ENCODE data around the gene ABL1. TPM values are rescaled to one million over a fixed set of nuclear protein-coding genes. Genes with fewer than 3 reads are reported as not detected.

ABL1 gene
- total RNA-seq, 2 experiments from 2014 or later: 37.9 to 38.5 TPM

DNA sequence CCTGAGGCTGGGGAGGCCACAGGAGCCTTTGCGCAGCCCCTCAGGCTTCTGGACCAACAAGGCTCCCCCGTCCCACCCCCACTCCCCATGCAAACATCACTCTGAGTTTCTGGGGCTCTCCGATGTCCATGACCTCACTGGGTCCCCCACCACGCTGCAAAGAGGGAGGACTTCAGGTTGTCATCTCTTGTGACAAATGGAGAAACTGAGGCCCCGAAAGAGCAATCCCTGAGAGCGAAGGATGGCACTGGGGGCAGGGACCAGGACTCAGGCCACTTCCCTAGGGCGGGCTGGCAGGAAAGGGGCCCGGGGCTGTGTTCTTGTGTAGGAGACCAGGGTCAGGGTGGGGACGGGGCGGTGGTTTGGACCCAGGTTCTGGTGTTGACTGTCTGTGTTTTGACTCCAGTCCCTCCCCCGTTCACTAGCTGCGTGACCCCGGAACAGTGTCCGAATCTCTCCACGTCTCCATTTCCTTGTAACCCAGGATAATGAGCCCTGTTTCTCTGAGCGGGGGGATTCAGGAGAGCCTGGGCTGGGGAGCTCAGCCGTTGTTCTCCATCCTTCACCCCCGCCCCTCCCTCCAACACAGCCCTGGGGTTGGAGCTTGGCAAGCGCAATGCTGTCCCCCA lies 90.1 kb downstream of the ABL1 start:
- DNase-seq: no peak
- no peak overlapping the region for H3K4me3 Mint-ChIP-seq
- H3K36me3 Mint-ChIP-seq: no peaks in the 10 kb centered on the region
- peaks cover 7% of the 10 kb centered on the region for H3K27me3 Mint-ChIP-seq
- H3K9me3 Mint-ChIP-seq: no peaks in the 10 kb centered on the region
- no peaks in the 10 kb centered on the region for H3K4me1 Mint-ChIP-seq
- H3K27ac Mint-ChIP-seq: no peak overlapping the region

DNA sequence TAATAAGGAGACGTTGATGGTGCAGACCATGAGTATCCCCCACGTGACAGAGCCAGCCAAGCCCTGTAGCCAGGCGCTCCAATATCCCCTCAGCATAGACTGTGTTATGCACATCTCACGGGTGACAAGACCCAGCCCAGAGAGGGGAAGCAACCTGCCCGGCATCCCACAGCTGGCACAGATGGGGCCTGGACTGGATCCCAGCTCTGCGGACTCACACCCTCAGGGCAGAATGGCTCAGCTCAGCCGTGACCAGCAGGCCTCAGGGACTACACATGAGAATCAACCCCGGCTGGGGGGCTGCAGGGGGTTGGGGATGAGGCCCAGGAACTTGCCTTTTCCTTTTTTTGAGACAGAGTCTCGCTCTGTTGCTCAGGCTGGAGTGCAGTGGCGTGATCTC lies 92.3 kb downstream of the ABL1 start:
- H3K27ac Mint-ChIP-seq: no peak overlapping the region
- DNase-seq: no peak
- no peaks in the 10 kb centered on the region for H3K36me3 Mint-ChIP-seq
- H3K9me3 Mint-ChIP-seq: no peaks in the 10 kb centered on the region
- H3K27me3 Mint-ChIP-seq: peaks cover 12% of the 10 kb centered on the region
- H3K4me3 Mint-ChIP-seq: no peak overlapping the region
- H3K4me1 Mint-ChIP-seq: no peaks in the 10 kb centered on the region

DNA sequence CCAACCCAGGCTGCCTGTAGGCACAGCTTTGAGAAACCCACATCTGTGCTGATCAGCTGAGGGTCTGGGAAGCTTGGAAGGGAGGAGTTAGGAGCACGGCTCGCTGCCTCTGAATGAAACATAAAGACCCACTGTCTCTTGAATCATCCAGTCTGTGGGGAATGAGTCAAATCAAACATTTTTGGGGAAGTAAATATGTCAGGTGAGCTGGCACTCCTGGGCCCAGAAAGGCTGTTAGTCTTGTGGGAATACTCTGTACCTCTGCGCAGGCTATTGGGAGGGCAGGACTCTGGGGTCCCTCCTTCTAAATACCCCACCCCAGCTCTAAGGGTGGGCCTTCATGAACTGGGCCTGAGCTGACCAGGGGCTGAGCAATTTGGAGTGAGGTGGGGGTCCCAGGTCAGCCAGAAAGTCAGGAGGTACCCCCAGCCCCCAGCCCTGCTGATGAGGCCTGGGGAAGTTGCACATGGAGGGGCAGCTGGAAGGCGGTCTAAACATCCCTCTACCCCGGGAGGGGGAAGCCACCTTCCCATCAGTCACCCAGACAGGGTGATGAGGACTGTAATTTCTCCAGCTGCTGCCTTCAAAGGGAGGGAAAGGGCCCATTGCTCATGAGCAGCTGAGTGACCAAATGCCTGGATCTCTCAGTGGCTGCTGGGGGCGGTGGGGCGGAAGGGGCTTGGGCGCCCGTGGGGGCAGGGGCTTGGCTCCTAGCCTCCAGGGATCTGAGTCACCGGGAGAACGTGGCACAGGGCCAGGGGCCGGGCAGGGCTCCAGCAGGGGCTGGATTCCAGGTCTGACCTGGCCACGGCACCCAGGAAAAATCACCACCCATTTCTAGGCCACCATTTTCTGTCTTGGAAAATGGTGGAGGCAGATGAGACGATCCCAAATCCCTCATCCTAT lies 93.2 kb downstream of the ABL1 start:
- H3K9me3 Mint-ChIP-seq: no peaks in the 10 kb centered on the region
- no peak overlapping the region for H3K4me3 Mint-ChIP-seq
- no peaks in the 10 kb centered on the region for H3K4me1 Mint-ChIP-seq
- H3K27ac Mint-ChIP-seq: no peak overlapping the region
- H3K36me3 Mint-ChIP-seq: no peaks in the 10 kb centered on the region
- peaks cover 15% of the 10 kb centered on the region for H3K27me3 Mint-ChIP-seq
- DNase-seq: no peak

DNA sequence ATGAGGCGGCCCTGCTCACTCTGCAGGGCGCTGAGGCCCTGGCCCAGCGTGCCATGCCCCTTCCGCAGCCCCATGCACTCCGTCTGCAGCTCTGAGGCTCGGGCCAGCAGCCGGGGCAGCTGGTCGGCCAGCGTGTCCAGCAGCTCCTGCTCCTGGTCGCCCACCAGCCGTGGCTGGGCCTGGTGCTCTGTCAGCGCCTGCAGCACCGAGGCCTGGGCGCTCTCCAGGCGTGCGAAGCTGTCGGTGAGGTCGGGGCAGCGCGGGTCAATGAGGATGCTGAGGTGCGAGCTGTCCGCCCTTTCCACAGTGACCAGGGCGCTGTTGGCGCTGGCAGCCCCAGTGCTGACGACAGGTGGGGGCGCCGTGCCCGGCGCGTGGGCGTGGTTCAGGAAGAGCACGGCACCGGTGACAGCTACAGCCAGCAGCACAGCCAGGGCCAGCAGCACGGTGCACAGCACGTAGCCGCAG lies 94.6 kb downstream of the ABL1 start:
- Mint-ChIP-seq H3K27ac (no peak overlapping the region), H3K36me3 (no peaks in the 10 kb centered on the region), H3K27me3 (peaks cover 27% of the 10 kb centered on the region), H3K4me1 (no peaks in the 10 kb centered on the region), H3K4me3 (no peak overlapping the region), H3K9me3 (no peaks in the 10 kb centered on the region)
- no peak for DNase-seq

DNA sequence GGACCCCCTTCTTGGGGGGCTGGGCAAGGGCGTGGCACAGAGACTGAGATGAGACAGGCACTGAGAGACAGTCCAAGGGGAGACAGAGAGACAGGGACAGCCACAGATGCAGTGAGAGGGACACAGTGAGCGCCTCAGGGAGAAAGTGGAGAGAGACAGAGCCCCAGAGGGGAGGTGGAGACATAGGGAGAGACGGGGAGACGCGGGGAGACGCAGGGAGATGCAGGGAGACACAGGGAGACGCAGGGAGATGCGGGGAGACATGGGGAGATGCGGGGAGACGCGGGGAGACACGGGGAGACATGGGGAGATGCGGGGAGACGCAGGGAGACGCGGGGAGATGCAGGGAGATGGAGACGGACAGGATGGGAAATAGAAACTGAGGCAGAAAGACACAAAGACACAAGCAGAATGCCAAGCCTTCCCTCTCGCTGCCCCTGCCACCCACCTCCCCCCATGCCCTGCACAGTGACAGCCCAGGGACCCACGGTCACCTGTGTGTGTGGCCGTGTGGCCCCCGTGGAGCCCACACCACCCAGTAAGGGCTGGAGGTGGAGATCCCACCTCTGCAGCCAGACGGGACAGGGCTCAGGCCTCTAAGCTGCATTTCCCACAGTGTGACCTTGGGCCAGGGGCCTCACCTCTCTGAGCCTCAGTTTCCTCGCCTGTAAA lies 95.2 kb downstream of the ABL1 start:
- H3K9me3 Mint-ChIP-seq: no peaks in the 10 kb centered on the region
- H3K36me3 Mint-ChIP-seq: no peaks in the 10 kb centered on the region
- peaks cover 33% of the 10 kb centered on the region for H3K27me3 Mint-ChIP-seq
- no peak overlapping the region for H3K4me3 Mint-ChIP-seq
- DNase-seq: no peak
- H3K27ac Mint-ChIP-seq: no peak overlapping the region
- no peaks in the 10 kb centered on the region for H3K4me1 Mint-ChIP-seq

DNA sequence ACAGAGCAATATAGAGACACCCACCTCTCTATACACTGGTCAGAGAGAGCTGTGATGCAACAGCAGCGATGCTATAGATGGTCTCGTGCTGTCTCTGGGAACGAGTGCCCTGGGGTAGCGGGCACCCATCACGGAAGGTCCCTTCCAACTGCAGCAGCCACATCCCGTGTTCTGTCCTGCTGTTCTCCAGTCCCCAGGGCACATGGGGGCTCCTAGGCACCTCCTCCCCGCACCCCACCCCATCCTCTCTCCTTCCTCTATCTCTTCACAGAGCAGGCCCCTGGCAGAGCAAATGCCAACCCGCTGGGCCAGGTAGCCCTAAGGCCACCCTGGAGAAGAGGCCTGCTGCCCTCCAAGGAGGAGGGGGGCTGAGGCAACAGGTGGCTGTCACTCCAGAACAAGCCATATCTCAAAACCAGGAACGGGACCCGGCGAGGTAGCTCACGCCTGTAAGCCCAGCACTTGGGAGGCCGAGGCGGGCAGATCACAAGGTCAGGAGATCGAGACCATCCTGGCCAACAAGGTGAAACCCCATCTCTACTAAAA lies 95.8 kb downstream of the ABL1 start:
- Mint-ChIP-seq H3K4me1 (no peaks in the 10 kb centered on the region), H3K27ac (no peak overlapping the region), H3K9me3 (no peaks in the 10 kb centered on the region), H3K36me3 (no peaks in the 10 kb centered on the region), H3K27me3 (peaks cover 37% of the 10 kb centered on the region), H3K4me3 (no peak overlapping the region)
- DNase-seq: no peak

DNA sequence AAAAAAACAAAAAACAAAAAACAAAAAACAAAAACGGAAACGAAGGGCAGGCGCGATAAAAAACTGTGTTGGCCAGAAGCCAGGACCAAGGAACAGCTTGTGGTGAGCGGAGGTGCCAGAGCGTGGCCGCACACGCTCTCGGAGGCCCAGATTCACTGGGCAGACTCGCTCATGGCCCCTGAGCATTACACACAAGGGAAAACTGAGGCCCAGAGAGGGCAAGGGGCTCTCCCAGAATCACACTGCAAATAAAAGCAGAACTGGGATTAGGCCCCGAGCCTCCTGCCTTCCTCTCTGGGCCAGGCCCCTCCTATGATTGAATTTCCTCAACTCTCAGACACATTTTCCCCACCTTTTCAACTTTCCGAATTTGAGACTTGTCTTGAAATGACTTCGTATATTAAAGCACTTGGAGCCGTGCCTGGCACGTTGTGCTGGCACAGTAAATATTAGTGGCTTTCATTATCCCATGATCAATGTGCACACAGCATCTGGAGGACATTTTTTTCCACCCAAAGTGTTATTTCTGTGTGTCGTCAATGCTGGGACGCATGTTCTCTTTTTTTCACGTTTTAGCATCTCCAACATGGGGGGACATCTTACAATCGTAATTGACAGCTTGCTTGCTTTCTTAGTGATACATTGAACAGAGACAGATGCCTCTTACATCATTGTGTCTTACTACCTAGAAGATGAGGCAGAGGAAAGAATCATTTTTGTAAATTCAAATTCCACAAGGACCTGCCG lies 96.6 kb downstream of the ABL1 start:
- H3K27ac Mint-ChIP-seq: no peak overlapping the region

DNA sequence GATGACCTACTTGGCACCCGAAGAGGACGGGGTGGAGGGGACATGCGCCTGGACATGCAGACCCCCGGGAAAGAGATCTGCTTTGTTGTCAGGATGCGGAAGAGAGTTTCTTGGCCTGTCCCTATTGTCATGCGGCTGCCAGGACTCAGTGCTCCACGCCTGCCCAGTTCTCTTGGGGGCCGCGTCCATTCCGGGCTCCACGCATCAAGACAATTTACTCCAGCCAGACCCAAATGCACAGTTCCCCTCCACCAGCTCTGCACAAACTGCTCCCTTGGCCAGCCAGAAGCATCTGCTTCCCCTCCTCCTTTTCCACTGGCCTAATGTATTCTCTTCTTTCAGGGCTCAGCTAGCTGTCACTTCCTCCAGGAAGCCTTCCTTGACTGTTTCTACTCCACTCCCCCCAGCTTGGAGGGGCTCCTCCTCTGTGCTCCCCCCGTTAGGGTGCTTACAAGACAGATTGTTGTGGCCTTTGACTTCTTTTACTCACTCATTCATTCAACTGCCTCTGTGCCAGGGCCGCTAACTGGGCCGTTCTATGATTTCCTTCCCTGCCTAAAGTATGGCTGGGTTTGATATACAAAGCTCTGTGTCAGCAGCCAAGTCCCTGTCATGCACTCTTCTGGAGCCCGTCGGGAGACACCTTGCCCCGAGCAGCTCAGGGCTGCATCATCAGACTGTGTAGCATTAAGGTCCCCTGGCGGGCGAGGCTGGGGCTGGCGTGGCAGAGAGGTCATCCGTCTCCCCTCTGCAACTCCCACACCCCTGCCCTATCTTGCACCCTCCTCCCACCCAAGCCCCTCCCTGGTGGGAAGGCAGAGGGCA lies 97.4 kb downstream of the ABL1 start:
- peaks cover 51% of the 10 kb centered on the region for H3K27me3 Mint-ChIP-seq
- H3K4me3 Mint-ChIP-seq: no peak overlapping the region
- no peaks in the 10 kb centered on the region for H3K4me1 Mint-ChIP-seq
- no peaks in the 10 kb centered on the region for H3K36me3 Mint-ChIP-seq
- no peaks in the 10 kb centered on the region for H3K9me3 Mint-ChIP-seq
- no peak overlapping the region for H3K27ac Mint-ChIP-seq
- DNase-seq: no peak

More for the DNA sequence above, 96.6 kb downstream of the ABL1 start:
- Mint-ChIP-seq H3K9me3 (no peaks in the 10 kb centered on the region), H3K36me3 (no peaks in the 10 kb centered on the region), H3K4me1 (no peaks in the 10 kb centered on the region), H3K4me3 (no peak overlapping the region), H3K27me3 (peaks cover 43% of the 10 kb centered on the region)
- no peak for DNase-seq

DNA sequence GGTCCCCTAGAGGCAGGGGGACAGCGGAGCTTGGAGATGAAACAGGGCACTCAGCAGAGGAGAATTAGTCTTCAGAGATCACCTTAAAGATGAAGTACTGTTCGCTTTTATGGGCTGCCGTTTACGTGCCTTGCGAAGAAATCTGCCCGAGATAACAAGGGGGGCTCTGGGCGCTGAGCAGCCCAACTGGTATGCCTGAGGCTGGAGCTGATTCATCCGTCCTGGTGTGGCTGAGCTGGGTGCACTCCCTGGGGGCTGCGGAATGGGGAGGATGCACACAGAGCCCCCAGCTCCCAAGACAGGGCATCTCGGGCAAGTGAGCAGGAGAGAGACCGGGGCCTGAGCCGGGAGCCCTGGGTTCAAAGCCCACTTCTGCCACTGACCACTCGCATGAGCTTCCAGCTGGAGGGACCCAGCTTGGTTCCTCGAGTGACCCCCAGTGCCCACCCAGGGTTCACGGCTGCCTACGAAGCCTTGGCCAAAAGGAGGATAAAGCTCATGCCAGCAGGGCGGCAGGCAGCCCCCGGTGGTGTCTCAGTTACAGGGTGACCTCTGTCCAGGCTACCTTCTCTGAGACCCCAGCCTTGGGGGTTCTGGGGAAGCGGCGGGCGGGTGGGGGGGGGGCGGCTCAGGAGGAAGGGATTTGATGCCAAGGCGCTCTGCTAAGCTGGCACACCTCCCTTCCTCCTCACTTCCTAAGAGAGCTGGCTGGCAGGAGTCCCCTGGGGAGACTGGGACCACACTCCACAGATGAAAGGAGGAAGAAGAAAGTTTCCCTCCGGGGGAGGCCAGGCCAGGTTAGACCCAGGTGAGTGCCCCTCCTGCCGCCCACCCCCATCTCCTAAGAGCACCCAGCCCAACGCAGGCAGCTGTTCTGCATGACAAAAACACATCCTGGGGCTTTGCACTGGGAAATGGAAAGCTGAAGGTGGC lies 98.3 kb downstream of the ABL1 start:
- Mint-ChIP-seq H3K4me1 (no peaks in the 10 kb centered on the region), H3K4me3 (no peak overlapping the region), H3K27ac (no peak overlapping the region), H3K27me3 (peaks cover 58% of the 10 kb centered on the region), H3K36me3 (no peaks in the 10 kb centered on the region), H3K9me3 (no peaks in the 10 kb centered on the region)
- no peak for DNase-seq

DNA sequence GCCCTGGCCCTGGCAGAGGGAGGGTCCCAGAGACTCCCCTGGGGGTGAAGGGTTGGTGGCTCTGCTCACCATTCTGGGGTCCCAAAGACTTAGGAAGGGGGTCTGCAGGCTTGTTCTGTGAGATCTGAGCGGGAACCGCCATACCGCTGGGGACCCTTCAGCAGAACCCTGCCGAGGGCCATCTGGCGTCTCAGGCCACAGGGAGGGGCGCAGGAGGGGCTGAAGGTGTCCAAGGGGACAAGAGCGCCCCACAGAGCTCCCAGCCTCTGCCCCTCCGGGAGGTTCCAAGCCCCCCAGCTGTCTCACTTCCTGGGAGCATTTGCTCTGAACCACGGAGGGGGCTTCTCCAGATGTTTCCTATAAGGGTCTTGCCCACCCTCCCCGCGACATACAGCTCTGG lies 99.2 kb downstream of the ABL1 start:
- no peaks in the 10 kb centered on the region for H3K9me3 Mint-ChIP-seq
- H3K4me1 Mint-ChIP-seq: peaks cover 2% of the 10 kb centered on the region
- peaks cover 62% of the 10 kb centered on the region for H3K27me3 Mint-ChIP-seq
- no peaks in the 10 kb centered on the region for H3K36me3 Mint-ChIP-seq
- no peak overlapping the region for H3K27ac Mint-ChIP-seq
- no peak overlapping the region for H3K4me3 Mint-ChIP-seq
- no peak for DNase-seq

DNA sequence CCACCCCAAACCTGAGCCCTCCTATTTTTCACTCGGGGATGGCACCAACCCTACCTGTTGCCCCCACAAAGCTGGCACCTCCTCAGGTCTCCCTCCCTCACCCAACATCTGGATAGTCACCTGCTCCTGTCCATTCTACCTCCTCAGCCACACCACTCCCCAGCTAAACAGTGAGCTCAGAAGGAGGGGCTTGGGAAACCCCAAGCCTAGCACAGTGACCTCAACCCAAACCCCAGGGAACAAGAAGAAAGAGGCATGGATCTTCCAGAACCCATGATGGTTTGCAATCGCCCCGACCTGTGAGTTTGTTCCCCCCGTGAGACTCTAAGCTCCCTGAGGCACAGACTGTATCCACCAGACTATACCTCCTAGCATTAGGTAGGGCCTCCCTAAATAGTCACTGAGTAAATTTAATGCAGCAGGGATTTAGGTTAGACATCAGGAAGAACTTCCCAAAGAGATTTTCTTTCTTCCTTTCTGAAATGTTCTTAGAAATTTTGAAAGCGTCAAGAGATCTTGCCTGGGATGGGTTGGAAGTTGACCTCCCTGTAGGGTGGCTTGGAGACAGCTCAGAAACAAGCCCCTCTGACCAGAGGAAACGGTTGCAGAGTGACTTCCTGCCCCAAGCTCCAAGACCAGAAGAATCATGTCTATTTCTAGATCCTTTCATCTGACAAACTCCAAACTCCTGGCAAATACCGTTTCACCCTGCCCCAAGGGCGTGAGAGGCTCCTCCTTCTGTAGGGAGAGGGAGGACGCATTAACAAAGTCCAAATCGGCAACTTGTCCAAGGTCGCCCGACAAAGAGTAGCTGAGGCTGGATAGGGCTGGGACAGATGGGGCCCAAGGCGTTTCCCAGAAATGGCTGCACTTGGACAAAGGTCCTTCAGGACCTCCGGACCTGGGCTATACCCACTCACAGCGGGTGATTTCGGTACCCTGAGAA lies 99.9 kb downstream of the ABL1 start:
- Mint-ChIP-seq H3K27me3 (peaks cover 66% of the 10 kb centered on the region), H3K4me3 (no peak overlapping the region), H3K36me3 (no peaks in the 10 kb centered on the region), H3K4me1 (peaks cover 2% of the 10 kb centered on the region), H3K27ac (no peak overlapping the region), H3K9me3 (no peaks in the 10 kb centered on the region)
- no peak for DNase-seq

DNA sequence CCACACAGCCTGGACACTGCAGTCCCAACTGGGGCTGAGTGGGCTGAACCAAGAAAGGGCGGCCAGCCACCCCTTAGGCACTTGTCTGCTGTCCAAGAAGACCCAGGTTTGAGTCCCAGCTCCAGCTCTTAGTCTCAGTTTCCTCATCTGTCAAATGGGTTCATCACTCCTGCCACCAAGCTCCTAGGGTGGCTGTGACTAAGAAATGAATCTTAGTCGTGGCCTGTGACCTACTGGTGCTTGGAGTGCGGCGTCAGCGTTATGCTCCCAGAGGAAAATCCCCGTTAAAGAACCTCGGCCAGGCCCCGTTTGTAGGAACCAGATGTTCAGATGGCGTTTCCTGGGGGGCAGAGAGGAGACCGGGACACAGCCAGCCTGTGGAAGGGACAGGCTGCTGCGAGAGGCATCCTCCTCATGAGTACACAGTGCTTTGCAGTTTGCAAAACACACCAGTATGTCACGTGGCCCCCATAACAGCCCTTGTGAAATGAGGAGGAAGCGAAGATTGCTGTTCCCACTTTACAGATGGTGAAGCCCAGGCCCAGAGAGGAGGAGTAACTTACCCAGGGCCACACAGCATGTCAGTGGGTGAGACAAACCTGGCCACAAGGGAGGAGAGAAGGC lies 100.7 kb downstream of the ABL1 start:
- H3K36me3 Mint-ChIP-seq: no peaks in the 10 kb centered on the region
- H3K27me3 Mint-ChIP-seq: peaks cover 74% of the 10 kb centered on the region
- H3K9me3 Mint-ChIP-seq: no peaks in the 10 kb centered on the region
- H3K4me1 Mint-ChIP-seq: peaks cover 5% of the 10 kb centered on the region
- H3K4me3 Mint-ChIP-seq: no peak overlapping the region
- DNase-seq: no peak
- H3K27ac Mint-ChIP-seq: no peak overlapping the region

Measured in activated naive CD8-positive, alpha-beta T cell treated with anti-CD3 and anti-CD28 coated beads for 36 hours (primary cell).